Lung (tissue), 12 donors: ENCODE data around the gene IDH2. TPM values are rescaled to one million over a fixed set of nuclear protein-coding genes. Genes with fewer than 3 reads are reported as not detected.

Experiments used
- ATAC-seq: fragments of 200-7000 bp; cut with Tn5 transposase; one replicate; pipeline ENCODE4 v1.9.1; 2020; ENCODE audit warnings: moderate number of reproducible peaks; ENCODE audit not compliant: insufficient read depth, low FRiP score
- DNase-seq, 3 donors: peaks; one replicate each; pipeline ENCODE4 v3.0.0-alpha.2; 2013 to 2017
- H3K27ac ChIP-seq, 2 donors: one replicate each; pipeline ENCODE4 v1.5.1; 2013; ENCODE audit warnings: mild to moderate bottlenecking in 2 of 2, moderate library complexity in 2 of 2, control low read depth in 1 of 2, inconsistent platforms in 1 of 2, low read depth in 1 of 2, low read length in 1 of 2
- H3K27me3 ChIP-seq, 3 donors: one replicate each; pipeline ENCODE4 v1.5.1; 2013; ENCODE audit warnings: low read length in 2 of 3; ENCODE audit not compliant: control insufficient read depth in 3 of 3, insufficient read depth in 3 of 3
- H3K36me3 ChIP-seq, 4 donors: one replicate each; pipeline ENCODE4 v1.5.1; 2013; ENCODE audit warnings: low read length in 4 of 4, mild to moderate bottlenecking in 1 of 4, moderate library complexity in 1 of 4; ENCODE audit not compliant: control insufficient read depth in 4 of 4, insufficient read depth in 4 of 4
- H3K4me1 ChIP-seq, 5 donors: one replicate each; pipeline ENCODE4 v1.5.1; 2013; ENCODE audit warnings: low read length in 5 of 5, mild to moderate bottlenecking in 2 of 5, moderate library complexity in 1 of 5; ENCODE audit not compliant: control insufficient read depth in 5 of 5, insufficient read depth in 5 of 5
- H3K4me3 ChIP-seq: one replicate; pipeline ENCODE4 v1.5.1; 2013; ENCODE audit warnings: mild to moderate bottlenecking, control low read depth, moderate library complexity
- H3K9ac ChIP-seq, 2 donors: one replicate each; pipeline ENCODE4 v1.5.1; 2013; ENCODE audit warnings: low read length in 2 of 2, control low read depth in 1 of 2; ENCODE audit not compliant: insufficient read depth in 1 of 2
- H3K9me3 ChIP-seq, 4 donors: one replicate each; pipeline ENCODE4 v1.5.1; 2013; ENCODE audit warnings: low read length in 3 of 4, mild to moderate bottlenecking in 1 of 4, moderate library complexity in 1 of 4; ENCODE audit not compliant: control insufficient read depth in 4 of 4, insufficient read depth in 3 of 4
- WGBS, 2 donors: extraction: QIAGEN DNeasy Blood & Tissue Kit; methylation state at CpG; one replicate each; pipeline ENCODE4 v1.1.7; 2013; 5-methylcytosine and 5-hydroxymethylcytosine counted together
- polyA plus RNA-seq, 2 donors: library from polyadenylated mRNA; stranded (reverse); fragments of 200-250 nt; gene quantifications; one replicate each; pipeline ENCODE4 v1.2.1, GENCODE V29; 2013
- total RNA-seq, 2 donors: library from RNA; depleted of rRNA in 1 of 2; stranded (reverse); fragments of >200 nt in 1 of 2; gene quantifications; one replicate each; pipeline ENCODE4 v1.2.1, GENCODE V29; 2014 to 2021
- TF ChIP-seq, protein P1 (sequence below): IDR thresholded peaks from 2 replicates; pipeline ENCODE4 v1.5.1; 2012; ENCODE audit warnings: mild to moderate bottlenecking; ENCODE audit errors: control extremely low read depth, extremely low read depth
- donor health status: control.
- donor health status: control.
- donor health status: Bipolar disorder and iron deficiency.
- donor health status: healthy.
- donor health status: DM: yes; HTN: yes; CAD: no.

IDH2 gene
- total and polyA plus RNA-seq, 4 donors = 52.0 to 85.8 (median 72.3) TPM

DNA sequence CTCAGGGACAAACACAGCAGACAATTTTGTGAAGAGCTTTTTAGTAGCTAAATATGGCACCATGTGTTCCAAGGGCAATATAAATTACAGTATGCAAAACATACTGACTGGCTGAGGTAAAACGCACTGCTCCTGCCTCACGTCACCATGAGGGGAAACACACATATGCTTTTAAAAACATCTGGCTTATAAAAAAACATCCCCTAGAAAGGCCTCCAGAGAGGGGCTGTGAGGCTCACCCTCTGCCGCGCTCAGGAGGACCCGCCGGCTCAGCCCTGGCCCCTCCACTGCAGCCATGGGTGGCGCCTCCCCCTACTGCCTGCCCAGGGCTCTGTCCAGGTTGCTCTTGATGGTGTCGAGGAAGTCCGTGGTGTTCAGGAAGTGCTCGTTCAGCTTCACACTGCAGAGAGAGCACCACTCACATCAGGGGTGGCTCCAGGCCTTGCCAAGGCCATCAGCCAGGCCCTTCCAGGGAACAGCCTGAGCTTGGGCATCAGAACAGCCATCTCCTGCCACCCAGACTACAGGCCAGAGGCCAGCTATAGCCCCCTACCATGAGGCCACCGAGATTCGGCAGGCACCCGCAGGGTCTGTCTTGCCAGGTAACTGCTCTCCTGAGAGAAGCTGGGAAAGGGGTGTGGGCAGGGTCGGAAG lies 18.2 kb downstream of the IDH2 start:
- WGBS, 2 donors = 80% methylated on average over 14 of the region's 14 CpGs
- peak overlapping the region in 1 of 2 donors; percentile 8 for H3K27ac ChIP-seq

DNA sequence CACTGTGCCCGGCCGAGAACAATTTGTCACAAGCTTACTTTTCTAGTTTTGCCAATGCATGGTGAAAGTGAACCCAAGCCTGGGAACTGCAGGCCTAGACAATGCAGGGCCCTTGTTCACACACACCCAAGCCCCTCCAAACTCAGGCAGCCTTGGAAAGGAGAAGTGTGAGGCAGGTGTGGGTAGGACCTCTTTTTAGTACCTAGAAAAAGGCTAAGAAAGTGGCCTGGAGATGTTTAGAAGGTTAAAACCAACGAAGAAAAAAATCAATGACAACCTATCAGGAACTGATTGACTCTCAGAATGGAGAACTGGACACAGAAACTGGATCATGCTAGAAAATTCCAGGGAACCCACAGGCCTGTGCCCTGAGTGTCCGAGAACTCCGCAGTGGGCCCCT lies 18.8 kb downstream of the IDH2 start:
- no peaks in the 10 kb centered on the region for H3K27me3 ChIP-seq
- ATAC-seq (no peak), DNase-seq (no peak)
- no peak overlapping the region for H3K9ac ChIP-seq
- no peak overlapping the region for H3K4me3 ChIP-seq
- peak overlapping the region in 1 of 2 donors; percentile 15 for H3K27ac ChIP-seq
- no peaks in the 10 kb centered on the region for H3K9me3 ChIP-seq
- TF ChIP-seq, protein P1, sequence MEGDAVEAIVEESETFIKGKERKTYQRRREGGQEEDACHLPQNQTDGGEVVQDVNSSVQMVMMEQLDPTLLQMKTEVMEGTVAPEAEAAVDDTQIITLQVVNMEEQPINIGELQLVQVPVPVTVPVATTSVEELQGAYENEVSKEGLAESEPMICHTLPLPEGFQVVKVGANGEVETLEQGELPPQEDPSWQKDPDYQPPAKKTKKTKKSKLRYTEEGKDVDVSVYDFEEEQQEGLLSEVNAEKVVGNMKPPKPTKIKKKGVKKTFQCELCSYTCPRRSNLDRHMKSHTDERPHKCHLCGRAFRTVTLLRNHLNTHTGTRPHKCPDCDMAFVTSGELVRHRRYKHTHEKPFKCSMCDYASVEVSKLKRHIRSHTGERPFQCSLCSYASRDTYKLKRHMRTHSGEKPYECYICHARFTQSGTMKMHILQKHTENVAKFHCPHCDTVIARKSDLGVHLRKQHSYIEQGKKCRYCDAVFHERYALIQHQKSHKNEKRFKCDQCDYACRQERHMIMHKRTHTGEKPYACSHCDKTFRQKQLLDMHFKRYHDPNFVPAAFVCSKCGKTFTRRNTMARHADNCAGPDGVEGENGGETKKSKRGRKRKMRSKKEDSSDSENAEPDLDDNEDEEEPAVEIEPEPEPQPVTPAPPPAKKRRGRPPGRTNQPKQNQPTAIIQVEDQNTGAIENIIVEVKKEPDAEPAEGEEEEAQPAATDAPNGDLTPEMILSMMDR = no peak
- 94 to 96% methylated on average over 5 of the region's 5 CpGs for WGBS, 2 donors
- H3K4me1 ChIP-seq = peaks cover 0 to 28% (median 3%) of the 10 kb centered on the region in 5 donors
- peaks cover 6 to 62% (median 41%) of the 10 kb centered on the region in 4 donors for H3K36me3 ChIP-seq

More for the DNA sequence above, 18.2 kb downstream of the IDH2 start:
- peaks cover 6 to 59% (median 42%) of the 10 kb centered on the region in 4 donors for H3K36me3 ChIP-seq
- no peak overlapping the region for H3K4me3 ChIP-seq
- peaks cover 0 to 28% (median 3%) of the 10 kb centered on the region in 5 donors for H3K4me1 ChIP-seq
- no peaks in the 10 kb centered on the region for H3K27me3 ChIP-seq
- DNase-seq (no peak), ATAC-seq (no peak)
- TF ChIP-seq, protein P1 = no peak
- H3K9me3 ChIP-seq = no peaks in the 10 kb centered on the region
- H3K9ac ChIP-seq = no peak overlapping the region

DNA sequence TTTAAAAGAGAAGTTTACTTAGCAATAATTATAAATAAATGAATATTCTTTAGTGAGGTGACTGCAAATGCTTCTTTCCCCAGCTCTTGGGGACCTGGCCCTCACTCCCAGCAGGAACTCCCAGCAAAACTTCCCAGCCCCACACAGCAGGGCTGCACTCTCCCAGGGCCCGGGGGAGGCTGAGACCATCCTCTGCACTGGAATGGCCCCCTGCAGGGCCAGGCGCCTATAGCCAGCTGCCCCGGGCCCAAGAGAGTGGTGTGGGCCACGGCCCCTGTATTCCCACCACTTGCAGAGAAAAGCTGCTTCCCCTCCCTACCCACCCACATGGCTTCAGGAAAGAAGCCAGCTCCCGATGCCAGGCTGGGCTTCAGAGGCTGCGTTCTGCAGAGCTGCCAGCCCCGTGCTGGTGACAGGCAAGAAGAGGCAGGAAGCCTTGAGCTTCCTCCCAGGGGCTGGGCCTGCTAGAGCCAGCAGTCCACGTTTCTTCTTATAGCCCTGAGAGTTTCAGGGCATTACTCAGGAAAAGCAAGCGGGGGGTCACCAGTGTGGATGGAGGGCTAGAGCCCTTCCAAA lies 20.0 kb downstream of the IDH2 start:
- peaks cover 0 to 28% (median 3%) of the 10 kb centered on the region in 5 donors for H3K4me1 ChIP-seq
- no peak overlapping the region for H3K9ac ChIP-seq
- ATAC-seq (no peak), DNase-seq (peak in 1 of 3 donors; percentile 41)
- H3K9me3 ChIP-seq = no peaks in the 10 kb centered on the region
- H3K27ac ChIP-seq = peak overlapping the region in 1 of 2 donors; percentile 16
- TF ChIP-seq, protein P1 = no peak
- H3K27me3 ChIP-seq = no peaks in the 10 kb centered on the region
- WGBS, 2 donors = 31 to 46% methylated on average over 9 of the region's 9 CpGs
- peaks cover 4 to 58% (median 38%) of the 10 kb centered on the region in 4 donors for H3K36me3 ChIP-seq
- no peak overlapping the region for H3K4me3 ChIP-seq
